Right hindlimb (tissue), 1 donor: ENCODE measurements around the gene TRIM60.
"Not testable (repeated sequence)": the region's sequence is repeated elsewhere in the genome, so short reads cannot be mapped to it uniquely, and the experiment has no call there.

Experiments
- DNase-seq: peaks from one replicate; pipeline ENCODE4 v3.0.0-alpha.2; 2018

The TRIM60 gene

DNA sequence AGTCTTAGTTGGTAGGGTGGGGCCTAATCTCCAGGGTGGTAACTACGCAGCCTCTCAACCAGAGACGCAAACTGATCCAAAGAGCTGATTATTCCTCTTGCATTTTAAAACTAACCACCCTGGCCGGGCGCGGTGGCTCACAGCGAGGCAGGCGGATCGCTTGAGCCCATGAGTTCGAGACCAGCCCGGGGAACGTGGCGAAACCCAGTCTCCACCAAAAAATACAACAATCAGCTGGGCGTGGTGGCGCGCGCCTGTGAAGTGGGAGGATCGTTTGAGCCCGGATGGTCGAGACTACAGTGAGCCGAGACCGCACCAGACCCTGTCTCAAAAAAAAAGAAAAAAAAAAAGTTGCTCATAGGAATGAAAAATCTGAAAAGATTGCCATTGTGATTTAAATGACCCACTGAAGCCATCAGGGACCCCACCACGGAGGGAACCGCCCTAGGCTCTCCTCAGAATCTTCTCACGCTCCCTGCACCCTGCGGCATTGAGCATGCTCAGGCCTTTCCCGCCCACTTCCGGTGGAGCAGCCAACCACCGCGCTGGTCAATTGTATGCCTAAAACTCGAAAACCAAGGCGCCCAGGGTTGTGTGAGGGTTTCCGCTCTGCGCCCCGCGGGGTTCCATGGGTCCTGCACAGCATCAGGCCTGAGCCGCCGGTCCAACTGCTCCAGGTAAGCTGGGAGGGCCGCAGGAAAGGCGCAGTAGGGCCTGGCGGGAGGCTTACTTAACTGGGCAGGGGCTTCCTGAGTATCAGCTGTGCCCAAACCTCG lies at the start of gene TRIM60:
TRIM60 (plus strand) TSS at position 564 of the 776 bp plus-strand sequence. CDS start 8,074 bp downstream, outside the sequence.
- DNase-seq: no peak

DNA sequence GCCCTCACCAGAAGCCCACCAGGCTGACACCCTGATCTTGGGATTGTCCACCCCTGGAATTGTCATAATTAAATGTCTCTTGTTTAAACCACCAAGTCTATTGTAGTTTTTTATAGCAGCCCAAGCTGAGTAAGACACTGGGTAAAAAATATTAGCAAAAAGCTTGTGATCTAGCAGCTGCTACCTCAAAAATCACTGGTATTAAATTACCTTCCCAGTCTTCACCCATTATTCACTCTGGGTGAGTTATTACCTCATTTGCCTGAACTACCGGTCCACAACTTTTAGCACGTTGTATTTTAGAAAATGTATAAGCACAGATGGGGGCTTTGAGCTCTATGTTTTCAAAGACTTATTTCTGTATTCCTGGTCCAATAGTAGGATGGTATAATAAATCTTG lies 42.3 kb upstream of the TRIM60 start:
- no peak for DNase-seq

DNA sequence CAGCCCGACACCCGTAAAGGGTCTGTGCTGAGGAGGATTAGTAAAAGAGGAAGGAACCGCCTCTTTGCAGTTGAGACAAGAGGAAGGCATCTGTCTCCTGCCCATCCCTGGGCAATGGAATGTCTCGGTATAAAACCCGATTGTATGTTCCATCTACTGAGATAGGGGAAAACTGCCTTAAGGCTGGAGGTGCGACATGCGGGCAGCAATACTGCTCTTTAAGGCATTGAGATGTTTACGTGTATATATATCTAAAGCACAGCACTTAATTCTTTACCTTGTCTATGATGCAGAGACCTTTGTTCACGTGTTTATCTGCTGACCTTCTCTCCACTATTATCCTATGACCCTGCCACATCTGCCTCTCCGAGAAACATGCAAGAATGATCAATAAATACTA lies 41.0 kb upstream of the TRIM60 start:
- not testable (repeated sequence) for DNase-seq

DNA sequence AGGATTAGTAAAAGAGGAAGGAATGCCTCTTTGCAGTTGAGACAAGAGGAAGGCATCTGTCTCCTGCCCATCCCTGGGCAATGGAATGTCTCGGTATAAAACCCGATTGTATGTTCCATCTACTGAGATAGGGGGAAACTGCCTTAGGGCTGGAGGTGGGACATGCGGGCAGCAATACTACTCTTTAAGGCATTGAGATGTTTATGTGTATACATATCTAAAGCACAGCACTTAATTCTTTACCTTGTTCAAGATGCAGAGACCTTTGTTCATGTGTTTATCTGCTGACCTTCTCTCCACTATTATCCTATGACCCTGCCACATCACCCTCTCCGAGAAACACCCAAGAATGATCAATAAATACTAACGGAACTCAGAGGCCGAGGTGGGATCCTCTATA lies 35.7 kb upstream of the TRIM60 start:
- DNase-seq: not testable (repeated sequence)

DNA sequence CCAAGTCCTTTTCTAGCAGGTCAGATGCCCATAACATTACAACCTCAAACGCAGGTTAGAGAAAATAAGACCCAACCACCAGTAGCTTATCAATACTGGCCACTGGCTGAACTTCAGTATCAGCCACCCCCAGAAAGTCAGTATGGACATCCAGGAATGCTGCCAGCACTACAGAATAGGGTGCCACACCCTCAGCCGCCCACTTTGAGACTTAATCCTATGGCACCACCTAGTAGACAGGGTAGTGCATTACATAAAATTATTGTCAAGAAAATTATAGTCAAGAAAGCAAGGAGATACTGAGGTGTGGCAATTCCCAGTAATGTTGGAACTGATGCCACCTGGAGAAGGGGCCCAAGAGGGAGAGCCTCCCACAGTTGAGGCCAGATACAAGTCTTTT lies 34.5 kb upstream of the TRIM60 start:
- no peak for DNase-seq

DNA sequence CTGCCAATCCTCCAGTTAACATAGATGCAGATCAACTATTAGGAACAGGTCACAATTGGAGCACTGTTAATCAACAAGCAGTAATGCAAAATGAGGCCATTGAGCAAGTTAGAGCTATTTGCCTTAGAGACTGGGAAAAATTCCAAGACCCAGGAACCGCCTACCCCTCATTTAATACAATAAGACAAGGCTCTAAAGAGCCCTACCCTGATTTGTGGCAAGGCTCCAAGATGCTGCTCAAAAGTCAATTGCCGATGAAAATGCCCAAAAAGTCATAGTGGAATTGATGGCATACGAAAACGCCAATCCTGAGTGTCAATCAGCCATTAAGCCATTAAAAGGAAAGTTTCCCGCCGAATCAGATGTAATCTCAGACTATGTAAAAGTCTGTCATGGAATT lies 33.9 kb upstream of the TRIM60 start:
- DNase-seq: no peak

DNA sequence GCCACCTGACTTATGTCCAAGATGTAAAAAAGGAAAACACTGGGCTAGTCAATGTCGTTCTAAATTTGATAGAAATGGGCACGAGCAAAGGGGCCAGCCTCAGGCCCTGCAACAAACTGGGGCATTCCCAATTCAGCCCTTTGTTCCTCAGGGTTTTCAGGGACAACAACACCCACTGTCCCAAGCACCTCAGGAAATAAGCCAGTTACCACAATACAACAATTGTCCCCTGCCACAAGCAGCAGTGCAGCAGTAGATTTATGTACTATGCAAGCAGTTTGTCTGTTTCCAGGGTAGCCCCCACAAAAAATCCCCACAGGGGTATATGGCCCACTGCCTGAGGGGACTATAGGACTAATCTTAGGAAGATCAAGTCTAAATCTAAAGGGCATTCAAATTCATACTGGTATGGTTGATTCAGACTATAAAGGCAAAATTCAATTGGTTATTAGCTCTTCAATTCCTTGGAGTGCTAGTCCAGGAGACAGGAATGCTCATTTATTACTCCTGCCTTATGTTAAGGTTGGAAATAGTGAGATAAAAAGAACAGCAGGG lies 33.2 kb upstream of the TRIM60 start:
- not testable (repeated sequence) for DNase-seq

DNA sequence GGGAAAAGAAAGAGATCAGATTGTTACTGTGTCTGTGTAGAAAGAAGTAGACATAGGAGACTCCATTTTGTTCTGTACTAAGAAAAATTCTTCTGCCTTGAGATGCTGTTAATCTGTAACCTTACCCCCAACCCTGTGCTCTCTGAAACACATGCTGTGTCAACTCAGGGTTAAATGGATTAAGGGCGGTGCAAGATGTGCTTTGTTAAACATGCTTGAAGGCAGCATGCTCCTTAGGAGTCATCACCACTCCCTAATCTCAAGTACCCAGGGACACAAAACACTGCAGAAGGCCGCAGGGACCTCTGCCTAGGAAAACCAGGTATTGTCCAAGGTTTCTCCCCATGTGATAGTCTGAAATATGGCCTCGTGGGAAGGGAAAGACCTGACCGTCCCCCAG lies 29.8 kb upstream of the TRIM60 start:
- DNase-seq: not testable (repeated sequence)

DNA sequence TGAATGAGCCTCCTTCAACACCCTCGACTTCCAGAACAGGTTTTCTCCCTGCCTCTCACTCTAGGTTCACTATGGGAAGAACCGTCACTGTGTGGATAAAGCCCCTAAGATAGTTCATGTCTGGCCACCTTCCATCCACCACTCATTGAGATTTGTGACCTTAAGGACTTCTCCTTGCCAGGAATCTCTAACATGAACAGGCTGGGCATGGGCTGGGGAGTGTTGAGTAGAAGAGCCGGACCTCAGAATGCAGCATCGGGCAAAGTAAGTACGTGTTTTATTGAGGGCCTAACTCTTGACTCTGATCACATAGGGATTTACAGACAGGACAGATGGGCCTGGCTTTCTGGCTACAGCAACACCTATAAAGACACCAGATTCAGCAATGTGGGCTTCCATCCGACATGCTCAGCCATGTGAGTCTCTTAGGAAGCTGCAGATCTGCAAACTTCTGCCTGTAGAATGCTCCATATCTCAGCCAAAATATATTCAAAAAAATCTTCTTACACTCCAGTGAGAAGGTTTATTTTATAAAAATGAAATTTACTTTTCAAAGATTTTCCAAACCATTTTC lies 26.4 kb upstream of the TRIM60 start:
- DNase-seq: no peak

DNA sequence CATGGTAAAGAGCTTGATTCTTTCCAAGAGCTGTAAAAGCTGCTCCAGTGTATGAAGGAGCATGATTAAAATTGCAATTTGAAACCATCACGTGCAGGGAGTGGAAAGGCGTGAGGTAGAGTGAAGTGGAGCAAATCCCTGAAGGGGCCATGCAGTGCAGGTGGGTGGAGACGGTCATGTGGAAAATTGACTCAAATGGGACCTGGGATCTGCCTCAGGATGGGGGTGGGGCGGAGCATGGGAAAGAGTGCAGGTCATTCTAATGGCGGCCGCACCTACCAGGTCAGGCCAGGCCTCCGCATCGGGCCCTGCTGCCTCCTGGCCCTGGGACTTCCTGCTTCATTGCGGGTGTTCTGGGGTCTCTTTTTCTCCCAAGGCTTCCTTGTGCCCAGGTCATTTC lies 25.3 kb upstream of the TRIM60 start:
- DNase-seq: no peak

DNA sequence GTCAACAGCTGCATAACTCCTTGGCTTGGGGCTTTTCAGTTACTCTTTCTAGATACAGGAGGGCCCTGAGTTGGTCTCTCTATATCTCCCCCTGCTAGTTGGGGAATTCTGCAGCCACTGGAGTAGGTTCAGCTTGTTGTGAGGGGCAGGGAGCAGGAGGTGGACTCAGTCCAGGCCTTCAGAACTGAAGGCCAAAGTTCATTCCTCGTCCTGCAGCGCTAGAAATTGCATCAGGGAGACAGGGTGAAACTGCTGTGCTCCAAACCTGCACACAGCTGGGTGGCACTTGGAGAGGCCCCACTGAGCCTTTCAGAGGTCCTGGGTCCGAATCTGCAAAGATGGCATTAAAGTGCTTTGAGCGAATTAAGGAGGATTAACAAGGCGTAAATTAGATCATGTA lies 24.9 kb upstream of the TRIM60 start:
- no peak for DNase-seq

DNA sequence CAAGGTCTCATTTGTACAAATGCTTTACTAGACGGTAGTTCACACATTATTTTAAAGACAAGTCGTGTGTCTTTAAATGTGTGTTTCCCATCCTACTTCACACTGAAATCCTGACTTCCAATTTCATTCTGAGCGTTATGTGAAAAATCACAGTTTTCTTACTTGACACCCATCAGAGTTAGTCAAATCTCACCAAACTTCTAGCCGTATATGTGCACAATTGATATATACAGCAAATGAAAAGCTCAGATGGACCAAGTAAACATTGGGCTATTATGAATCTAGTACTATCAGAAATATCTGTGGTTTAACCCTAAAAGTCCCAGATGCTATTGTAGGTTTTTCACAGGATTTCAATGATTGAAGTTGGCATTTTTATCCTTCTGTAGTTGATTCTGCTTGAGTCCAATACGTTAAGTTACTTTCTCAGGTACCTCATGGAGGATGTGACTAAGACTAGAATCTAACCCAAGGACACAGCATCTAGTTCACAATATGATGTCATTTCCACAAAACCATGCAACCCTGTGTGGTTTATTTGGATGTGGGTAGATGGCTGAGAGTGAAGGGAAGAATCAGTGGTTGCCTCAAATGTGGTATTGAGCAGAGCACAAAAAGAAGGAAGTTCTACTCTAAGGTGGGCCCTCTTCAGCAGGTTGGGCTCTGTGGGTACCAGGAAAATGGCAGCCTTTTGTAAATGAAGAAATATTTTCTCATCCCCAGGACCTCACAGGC lies 22.1 kb upstream of the TRIM60 start:
- DNase-seq: no peak

DNA sequence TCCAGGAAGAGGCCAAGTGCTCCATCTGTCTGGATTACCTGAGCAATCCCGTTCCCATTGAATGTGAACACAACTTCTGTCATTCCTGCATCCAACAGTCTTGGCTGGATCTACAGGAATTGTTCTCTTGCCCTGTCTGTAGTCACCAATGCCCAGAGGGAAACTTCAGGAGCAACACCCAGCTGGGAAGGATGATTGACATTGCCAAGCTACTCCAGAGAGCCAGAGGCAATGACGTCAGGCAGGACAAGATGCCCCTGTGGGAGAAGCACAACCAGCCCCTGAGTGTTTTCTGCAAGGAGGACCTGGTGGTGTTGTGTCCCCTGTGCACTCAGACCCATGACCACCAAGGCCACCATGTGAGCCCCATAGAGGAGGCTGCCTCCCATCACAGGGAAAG lies 21.3 kb upstream of the TRIM60 start:
- DNase-seq: no peak

DNA sequence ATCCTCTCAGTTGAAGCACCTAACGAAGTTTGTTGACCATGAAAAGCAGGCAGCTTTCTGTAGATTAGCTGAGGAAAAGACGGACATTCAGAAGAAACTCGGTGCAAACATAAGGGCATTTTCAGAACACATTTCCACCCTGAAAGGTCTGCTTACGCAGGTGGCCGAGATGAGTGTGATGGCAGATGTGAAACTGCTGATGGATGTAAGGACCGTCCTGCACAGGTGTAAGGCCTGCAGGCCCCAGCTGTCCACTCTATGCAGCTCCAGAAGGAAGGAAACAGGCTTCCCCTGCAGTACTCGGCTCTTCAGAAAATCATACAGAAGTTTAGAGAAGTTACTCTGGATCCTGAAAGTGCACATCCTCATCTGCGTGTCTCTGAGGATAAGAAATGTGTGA lies 20.8 kb upstream of the TRIM60 start:
- DNase-seq: no peak

DNA sequence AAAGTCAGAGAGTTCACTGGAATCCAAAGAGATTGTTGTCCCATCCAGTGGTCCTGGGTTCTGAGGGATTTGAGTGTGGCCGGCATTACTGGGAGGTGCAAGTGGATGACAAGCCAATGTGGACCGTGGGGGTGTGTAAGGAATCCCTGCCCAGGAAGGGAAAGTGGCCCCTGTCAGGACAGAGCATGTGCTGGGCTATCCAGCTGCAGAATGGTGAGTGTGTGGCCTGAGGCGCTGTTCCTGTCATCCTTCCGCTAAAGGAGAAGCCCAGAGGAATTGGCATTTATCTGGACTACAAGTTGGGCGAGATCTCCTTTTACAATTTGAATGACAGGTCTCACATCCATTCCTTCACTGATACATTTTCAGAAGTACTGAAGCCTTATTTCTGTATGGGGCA lies 20.4 kb upstream of the TRIM60 start:
- no peak for DNase-seq

DNA sequence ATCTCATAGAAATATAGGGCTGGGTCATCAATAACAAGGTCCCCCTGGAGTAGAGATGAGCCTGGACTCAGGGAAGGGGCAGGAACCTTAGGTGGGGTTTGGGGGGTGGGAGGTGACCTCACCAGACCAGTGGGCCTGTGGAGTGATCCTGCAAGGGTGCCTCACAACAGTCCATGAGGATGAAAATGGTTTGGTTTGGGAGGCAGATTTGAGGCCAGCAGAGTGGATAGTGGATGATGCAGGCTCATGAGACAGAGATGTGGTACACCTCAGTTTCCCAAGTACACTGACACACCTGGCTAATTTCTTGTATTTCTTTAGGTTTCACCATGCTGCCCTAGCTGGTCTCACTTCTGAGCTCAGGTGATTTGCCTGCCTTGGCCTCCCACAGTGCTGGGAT lies 18.1 kb upstream of the TRIM60 start:
- no peak for DNase-seq

DNA sequence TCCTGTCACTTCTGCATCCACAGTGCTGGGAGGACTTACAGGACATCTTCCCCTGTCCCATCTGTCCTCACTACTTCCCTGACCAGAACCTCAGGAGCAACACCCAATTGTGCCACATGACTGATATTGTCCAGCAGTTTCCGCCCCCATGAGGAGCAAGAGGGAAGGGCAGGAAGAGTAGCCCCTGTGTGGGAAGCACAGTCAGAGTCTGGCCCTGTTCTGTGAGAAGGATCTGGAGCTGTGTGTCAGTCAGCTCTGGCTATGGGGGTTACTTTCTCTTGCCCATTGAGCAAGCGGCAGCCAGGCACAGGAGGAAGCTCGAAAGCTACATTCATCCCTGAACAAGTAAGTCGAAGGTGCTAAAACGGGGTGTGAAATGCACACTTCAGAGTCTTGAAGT lies 14.8 kb upstream of the TRIM60 start:
- DNase-seq: no peak

DNA sequence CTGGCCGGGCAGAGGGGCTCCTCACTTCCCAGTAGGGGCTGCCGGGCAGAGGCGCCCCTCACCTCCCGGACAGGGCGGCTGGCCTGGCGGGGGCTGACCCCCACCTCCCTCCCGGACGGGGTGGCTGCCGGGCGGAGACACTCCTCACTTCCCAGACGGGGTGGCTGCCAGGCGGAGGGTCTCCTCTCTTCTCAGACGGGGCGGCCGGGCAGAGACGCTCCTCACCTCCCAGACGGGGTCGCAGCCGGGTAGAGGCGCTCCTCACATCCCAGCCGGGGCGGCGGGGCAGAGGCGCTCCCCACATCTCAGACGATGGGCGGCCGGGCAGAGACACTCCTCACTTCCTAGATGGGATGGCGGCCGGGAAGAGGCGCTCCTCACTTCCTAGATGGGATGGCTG lies 11.8 kb upstream of the TRIM60 start:
- not testable (repeated sequence) for DNase-seq

DNA sequence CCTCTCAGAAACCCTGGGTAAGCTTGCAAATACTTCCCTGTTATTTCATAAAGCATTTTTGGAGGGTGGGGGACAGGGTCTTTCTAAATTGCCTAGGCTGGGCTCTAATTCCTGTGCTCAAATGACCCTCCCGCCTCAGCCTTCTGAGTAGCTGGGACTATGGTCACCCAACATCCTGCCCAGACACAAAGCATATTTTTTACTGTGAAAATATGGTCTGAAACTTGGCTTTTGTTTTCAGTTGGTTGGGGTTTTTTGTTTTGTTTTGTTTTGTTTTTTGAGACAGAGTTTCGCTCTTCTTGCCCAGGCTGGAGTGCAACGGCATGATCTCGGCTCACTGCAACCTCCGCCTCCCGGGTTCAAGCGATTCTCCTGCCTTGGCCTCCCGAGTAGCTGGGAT lies 6.0 kb upstream of the TRIM60 start:
- DNase-seq: not testable (repeated sequence)

DNA sequence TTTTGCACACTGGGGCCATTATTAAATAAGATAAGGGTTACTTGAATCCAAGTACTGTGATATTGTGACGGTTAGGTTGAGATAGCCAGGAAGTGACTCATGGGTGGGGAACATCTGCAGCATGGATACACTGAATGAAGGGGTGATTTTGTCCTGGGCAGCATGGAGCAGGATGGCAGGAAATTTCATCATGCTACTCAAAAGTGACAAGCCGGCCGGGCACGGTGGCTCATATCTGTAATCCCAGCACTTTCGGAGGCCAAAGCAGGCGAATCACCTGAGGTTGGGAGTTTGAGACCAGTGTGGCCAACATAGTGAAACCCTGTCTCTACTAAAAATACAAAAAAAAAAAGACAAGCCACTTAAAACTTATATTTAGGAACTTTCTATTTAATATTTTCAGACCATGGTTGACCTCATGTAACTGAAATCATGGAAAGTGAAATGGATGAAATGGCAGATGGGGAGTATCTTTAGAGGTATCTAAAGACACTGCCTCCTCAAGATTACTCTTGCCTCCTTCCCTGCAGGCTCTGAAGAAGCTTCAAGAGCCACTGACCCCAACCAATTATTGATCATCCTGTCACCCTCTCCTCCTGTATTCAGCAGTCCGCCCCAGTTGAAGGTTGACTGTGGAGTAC lies 3.9 kb upstream of the TRIM60 start:
- no peak for DNase-seq

DNA sequence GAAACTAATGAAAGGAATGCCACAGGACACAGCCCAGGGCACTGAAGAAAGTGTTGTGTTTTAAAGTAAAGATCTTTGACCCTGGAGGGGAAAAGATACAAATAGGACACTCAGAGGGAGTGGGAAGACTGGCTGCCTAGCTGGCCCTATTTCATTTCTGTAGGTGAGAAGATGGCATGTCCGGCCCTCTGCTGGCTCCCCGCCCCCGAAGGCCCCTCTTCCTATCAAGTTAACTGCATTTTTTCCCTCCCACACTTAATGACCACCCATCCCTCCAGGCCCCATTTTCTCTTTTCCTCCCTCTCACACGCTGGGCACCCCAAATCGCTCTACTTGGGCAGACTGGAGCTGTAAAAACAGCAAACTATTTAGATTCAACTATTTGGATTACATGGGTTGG lies 16.4 kb downstream of the TRIM60 start:
- no peak for DNase-seq

DNA sequence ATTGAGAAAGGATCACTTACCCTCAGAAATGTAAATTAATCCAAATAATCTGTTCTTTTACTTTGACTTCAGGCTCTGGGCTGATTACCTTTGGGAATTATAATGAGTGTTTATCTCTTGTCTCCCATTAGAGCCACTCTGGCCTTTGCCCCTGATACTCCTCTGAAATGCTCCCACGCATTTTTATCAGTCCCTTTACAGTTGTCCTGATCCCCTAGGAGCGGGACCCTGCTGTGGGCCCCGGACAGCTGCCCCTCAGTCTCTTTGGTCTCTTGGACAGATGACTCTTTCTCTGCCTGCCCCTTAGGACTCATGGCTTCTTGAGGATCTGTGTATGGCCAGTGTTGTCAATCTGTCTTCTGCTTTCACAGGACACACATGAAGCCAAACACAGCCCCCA lies 20.8 kb downstream of the TRIM60 start:
- no peak for DNase-seq

DNA sequence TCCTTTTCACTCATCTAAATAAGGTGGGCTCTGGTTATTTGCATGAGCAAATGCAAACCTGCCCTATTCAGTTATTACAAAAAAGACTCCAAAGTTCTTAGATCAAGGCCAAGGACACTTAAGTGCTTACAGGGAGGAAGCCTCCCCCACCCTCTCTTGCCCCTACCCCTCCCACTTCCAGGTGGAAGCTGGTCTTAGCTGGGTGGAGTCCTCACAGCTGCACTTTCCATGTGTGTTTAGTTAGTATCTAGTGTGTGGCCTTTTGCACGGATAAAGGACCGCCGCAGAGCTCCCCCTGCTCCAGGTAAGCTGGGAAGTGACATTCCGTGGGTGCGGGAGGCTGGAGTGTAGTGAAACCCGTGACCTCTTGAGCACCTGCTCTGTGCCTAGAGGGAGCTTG lies 21.8 kb downstream of the TRIM60 start, which contains the start of gene TRIM75:
TRIM75 (plus strand) TSS at position 222 of the 400 bp plus-strand sequence. CDS start 5,282 bp downstream, outside the sequence.
- DNase-seq: no peak
